ENCODE measurements around the gene CCNA2.

CCNA2 gene

DNA sequence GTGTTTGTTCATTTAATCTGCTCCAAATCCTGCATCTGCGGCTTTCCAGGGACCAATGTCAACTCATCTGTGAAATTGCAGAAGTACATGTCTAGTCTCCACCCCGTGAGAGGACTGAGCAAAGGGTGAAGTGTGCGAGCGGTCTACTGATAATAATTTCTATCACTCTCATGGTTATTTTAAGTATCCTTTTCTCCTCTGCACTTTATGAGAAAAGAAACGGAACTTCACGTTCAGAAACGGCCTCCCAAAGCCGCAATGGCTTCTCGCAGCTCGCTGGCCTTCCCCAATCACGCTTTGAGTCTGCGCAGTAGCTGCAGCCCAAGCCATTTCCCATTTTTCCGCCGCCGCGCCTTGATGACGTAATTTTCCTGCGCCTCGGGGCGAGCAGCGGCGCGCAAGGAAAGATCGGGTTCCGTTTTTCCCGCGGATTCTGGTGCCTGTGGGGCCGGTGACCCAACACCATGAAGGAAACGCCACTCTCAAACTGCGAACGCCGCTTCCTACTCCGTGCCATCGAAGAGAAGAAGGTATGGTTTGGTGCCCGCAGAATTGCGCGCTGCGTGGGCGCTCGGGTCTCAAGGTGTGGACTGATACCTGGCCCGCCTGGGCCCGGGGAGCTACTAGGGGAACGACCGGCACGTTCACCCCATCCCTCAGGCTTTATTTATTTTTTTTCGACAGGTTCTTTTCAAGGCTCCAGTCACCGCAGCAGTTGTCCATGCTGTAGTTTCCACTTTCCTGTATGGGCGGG, 22.5 kb downstream of the CCNA2 start, which contains the start of gene EXOSC9:
EXOSC9 (plus strand) TSS at position 363 of the 754 bp plus-strand sequence; CDS start at position 465, 102 bp downstream.
- DNase-seq: peak; percentile 96

- no peak for DNase-seq
Measured at GRCh38 chr4:121800638-121800960, 23.1 kb downstream of the CCNA2 start.

DNA sequence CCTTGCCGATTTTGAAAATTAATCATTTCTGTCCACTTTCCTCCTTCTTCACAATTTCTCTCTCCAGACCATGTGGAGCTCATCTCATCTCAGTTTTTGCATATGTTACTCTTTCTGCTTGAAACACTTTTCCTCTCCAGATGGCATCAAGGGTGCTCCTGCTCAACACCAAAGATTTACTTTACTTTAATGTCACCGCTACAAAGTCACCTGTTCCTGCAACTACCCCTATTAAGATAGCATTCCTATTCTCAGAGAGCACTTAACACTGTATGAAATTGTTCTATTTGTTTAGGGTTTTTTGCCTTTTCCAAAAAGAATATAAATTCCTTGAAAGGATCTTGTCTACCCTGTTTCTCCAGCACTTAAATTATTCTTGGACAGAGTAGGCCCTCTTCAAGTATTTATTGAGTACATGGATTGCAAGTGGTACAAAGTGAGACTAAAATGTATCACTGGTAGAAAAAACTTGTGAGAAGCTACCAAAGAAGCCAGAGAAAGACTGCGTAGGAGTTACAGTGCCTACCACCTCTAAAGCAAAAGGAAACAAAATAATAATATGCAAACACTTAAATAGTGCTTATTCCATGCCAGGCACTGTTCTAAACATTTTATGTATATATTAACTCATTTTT, 23.7 kb downstream of the CCNA2 start:
- no peak for DNase-seq

DNA sequence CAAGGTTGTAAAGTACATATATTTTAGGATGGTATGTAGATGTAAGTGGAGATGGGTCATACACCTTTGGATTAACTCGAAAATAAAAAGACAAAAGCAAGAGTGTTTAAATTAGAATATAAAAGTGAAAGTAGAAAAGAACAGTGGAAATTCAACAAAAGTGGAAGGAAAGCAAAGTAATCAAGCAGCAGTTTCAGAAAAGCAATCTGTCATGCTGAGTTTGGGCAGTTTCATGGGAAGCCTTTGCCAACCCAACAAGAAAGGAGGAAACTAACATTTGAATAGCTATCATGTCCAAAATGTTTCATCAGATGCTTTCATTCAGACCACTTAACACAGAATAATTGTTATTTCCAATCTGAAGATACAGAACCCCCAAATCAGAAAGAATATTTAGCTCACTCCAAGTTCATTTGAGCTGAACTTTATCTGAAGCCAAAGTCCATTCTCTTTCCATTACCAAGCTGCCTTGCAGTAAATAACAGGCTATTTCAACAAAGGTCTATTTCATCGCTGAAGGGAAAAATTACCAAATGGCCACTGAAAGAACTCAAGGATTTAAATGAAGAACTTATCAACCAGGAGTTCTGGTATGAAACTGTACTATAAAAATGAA, 24.4 kb downstream of the CCNA2 start:
- DNase-seq: no peak

DNA sequence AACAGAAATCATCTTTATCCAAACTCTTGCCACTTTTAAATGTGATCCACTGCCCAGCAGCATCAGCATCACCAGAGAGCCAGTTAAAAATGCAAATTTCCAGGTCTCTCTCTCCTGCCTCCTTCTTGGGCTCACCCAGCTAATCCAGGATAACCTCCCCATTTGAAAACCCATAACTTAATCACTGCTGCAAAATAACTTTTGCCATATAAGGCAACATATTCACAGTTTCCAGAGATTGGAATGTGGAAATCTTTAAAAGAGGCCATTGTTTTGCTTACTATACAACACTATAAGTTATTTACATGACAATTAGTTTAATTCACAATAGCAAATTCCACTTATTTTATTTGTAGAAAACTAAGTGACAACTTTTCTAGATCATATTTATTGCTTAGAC, 27.4 kb downstream of the CCNA2 start:
- DNase-seq: no peak

DNA sequence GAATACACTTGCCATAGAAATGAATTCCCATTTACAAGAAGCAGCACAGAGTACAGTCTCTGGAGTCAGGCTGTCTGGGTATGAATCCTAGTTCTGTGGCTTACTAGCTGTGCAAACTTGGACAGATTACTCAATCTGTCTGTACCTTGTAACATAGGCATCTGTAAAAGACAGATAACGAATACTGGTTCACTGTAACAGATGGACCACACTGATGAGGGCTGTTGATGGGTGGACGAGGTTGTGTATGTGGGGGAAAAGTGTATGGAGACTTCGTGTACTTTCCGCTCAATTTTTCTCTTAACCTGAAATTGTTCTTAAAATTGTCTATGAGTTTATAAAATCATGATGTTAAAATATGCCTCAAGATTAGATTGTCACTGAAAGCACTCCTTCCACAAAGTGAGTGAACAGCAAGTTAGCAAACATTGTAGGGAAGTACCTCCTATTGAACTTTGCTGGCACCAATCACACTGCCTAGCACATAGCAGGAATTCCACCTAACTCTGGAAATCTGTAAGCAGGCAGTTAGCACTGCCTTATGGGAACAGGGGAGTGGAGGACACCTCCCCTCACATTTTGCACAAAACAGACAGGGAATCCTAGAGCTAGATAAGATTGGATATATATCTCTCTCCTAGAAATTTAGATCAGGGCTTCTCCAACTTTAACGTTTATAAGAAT, 29.0 kb downstream of the CCNA2 start:
- no peak for DNase-seq

DNA sequence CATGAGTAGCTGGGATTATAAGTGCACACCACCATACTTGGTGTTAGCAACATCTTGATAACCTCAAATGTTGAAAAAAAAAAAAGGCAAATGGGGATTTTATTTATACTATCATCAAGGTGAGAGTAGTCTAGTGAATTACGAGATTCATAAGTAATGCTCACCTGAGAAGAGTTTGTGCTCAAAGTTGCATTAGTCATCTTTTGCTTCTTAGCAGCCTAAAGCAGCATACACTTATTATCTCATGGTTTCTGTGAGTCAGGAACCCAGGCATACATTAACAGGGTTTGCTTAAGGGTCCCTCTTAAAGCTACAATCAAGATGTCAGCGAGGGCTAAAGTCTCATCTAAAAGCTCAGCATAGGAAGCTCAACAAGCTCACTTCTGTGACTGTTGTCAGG, 30.7 kb downstream of the CCNA2 start:
- DNase-seq: no peak

DNA sequence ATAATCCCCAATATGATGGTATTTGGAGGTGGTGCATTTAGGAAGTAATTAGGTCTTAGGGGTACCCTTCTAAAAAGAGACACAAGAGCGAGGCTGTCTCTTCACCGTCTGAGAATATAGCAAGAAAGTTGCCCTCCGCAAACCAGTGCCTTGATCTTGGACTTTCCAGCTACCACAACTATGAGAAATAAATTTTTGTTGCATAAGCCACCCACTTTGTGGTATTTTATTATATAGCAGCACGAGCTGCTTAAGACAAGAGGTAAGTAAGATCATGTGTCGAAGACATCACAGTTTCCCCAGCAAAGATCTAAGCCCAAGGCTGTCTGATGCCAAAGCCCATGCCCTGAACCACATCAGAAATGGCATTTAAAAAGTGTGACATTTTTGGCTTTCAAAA, 32.2 kb downstream of the CCNA2 start:
- no peak for DNase-seq

- no peak for DNase-seq
Measured at GRCh38 chr4:121790976-121791375, 32.7 kb downstream of the CCNA2 start.

DNA sequence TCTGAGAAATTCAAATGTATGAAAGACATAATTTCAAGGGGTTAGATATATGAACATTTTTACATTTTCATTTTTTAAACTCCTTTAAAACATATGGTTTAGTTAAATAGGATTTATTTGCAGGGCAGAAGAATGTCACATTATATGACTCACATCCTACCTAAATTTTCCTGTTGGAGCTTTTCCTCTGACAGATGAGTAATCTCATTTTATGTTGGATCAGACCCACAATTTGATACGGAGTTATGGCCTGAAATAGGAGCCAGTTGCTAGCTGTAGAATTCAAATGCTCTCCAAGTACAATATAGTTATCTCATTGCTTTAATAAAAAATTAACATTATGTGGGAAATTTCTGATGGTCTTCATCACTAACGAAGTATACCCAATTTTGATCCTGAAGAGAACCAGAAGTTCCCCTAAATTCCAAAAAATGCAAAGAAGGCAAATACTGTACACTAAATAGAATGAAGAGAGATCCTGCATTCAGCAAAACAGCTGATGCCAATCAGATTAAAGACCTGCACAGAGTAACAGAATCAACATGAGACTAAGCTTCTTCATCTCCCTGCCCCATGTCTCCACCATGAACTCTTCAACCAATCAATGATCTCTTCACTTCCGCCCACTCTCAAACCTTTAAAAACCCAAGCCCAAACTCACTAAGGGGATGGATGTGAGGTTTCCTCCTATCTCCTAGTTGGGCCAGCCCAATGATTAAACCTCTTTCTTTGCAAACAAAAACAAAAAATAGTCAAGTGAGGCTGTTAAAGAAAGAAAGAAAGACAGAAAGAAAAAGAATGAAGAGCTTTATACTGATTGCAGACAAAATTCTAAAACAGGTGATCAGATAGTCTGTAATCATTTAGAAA, 33.5 kb downstream of the CCNA2 start:
- no peak for DNase-seq

- no peak for DNase-seq
Measured at GRCh38 chr4:121789455-121789854, 34.2 kb downstream of the CCNA2 start.

GRCh38 chr4:121788896-121789295, 34.8 kb downstream of the CCNA2 start:
- DNase-seq: no peak

DNA sequence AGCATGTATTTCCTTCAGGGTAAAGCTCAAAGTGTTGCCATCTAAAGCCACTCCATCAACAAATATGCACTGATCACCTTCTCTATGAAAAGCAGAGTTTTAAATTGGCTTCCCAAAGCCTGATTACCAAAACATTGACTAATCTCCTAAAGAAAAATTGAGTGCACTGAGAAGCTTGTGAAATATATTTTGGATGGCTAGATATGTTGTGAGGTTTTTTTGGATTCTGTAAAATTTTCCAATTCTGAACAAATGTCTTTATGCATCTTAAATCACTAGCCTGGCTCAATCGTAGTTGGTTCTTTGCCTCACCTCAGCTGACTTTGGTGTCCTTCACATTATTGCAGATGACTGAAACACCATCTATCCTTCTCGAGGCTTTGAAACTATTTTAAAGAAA, 37.5 kb downstream of the CCNA2 start:
- DNase-seq: no peak

DNA sequence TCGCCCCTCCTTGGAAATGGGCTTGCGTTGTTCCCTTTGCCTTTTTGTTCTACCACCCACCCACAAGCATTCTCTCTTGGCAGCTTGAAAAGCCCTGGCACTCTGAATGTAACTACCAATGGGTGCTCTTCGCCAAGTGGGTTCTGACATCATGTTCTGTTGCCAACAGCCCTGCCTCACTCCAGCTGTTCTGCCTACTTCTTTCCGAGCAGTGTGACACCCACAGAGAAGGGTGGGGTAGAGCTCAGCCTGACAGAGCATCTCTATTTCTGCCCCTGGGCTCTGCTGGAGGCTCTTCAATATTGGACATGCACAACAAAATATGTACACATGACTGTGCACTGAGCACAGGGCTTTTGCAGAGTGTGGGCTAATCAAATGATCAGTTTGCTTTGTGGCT, 38.2 kb downstream of the CCNA2 start:
- no peak for DNase-seq

- no peak for DNase-seq
Measured at GRCh38 chr4:121784975-121785374, 38.7 kb downstream of the CCNA2 start.

- no peak for DNase-seq
Measured at GRCh38 chr4:121784401-121784800, 39.3 kb downstream of the CCNA2 start.

- no peak for DNase-seq
Measured at GRCh38 chr4:121783210-121783609, 40.5 kb downstream of the CCNA2 start.

- no peak for DNase-seq
Measured at GRCh38 chr4:121778991-121779628, 44.6 kb downstream of the CCNA2 start.

GRCh38 chr4:121777625-121778024, 46.1 kb downstream of the CCNA2 start:
- no peak for DNase-seq

GRCh38 chr4:121776610-121777401, 46.9 kb downstream of the CCNA2 start:
- DNase-seq: no peak

DNA sequence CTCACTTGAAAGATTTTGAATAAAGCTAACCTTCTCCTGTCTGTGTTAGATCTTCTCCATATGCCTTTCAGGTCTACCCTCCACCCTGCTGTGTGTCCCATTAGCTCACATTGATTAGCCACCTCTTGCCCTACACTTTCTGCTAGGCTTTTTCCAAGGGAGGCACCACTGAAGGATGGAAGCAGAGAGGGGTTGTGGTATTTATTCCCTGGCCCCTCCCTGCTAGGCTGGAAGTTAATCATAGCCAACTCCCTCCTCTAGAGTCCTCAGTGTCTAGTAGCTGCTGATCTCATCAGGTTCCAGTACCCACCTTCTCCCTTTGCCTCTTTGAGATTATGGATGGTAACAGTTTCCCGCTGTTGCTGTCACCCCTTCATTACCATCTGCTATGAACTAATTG, 49.8 kb downstream of the CCNA2 start:
- DNase-seq: no peak

All from CD4-positive, alpha-beta T cell treated with Interleukin-21 for 1 hour (primary cell).